Measurements from ENCODE around the gene BDNF.

BDNF gene

GRCh38 chr11:27660171-27660570 is 40.1 kb downstream of the BDNF start:
- no peaks in the 10 kb centered on the region for H3K27me3 ChIP-seq (ENCODE audit: low read depth, low read length)
- H3K79me2 ChIP-seq (ENCODE audit: low read length): no peaks in the 10 kb centered on the region
- H3K27ac ChIP-seq (ENCODE audit: low read length): no peak overlapping the region
- H2AFZ ChIP-seq (ENCODE audit: low read depth, low read length): no peak overlapping the region
- TF ChIP-seq EZH2phosphoT487 (IDR thresholded peaks at IDR 0.05; ENCODE audit: low read depth) (no peak), CTCF (IDR thresholded peaks at IDR 0.05; ENCODE audit: low read depth, low read length) (no peak)
- H3K36me3 ChIP-seq (replicated peaks; ENCODE audit: low read depth, low read length): no peaks in the 10 kb centered on the region
- H4K20me1 ChIP-seq (ENCODE audit: insufficient read depth, low read length): no peaks in the 10 kb centered on the region
- no peak overlapping the region for H3K4me3 ChIP-seq (ENCODE audit: low read length)
- H3K9me3 ChIP-seq (ENCODE audit: insufficient read depth, low read length): no peaks in the 10 kb centered on the region
- H3K4me1 ChIP-seq (ENCODE audit: low read length): no peaks in the 10 kb centered on the region
- H3K4me2 ChIP-seq (ENCODE audit: low read length): no peak overlapping the region
- H3K9ac ChIP-seq (ENCODE audit: low read length): no peak overlapping the region

- Histone ChIP-seq H3K79me2 (ENCODE audit: low read length) (no peaks in the 10 kb centered on the region), H2AFZ (ENCODE audit: low read depth, low read length) (no peak overlapping the region), H3K9ac (ENCODE audit: low read length) (no peak overlapping the region), H3K36me3 (replicated peaks; ENCODE audit: low read depth, low read length) (no peaks in the 10 kb centered on the region), H3K27me3 (ENCODE audit: low read depth, low read length) (no peaks in the 10 kb centered on the region), H3K9me3 (ENCODE audit: insufficient read depth, low read length) (no peaks in the 10 kb centered on the region), H3K4me2 (ENCODE audit: low read length) (no peak overlapping the region), H4K20me1 (ENCODE audit: insufficient read depth, low read length) (no peaks in the 10 kb centered on the region), H3K4me3 (ENCODE audit: low read length) (no peak overlapping the region), H3K4me1 (ENCODE audit: low read length) (no peaks in the 10 kb centered on the region), H3K27ac (ENCODE audit: low read length) (no peak overlapping the region)
- TF ChIP-seq CTCF (IDR thresholded peaks at IDR 0.05; ENCODE audit: low read depth, low read length): no peak
- no peak for TF ChIP-seq EZH2phosphoT487 (IDR thresholded peaks at IDR 0.05; ENCODE audit: low read depth)
Observed at GRCh38 chr11:27658535-27659236, 41.6 kb downstream of the BDNF start.

GRCh38 chr11:27656806-27657483 is 43.3 kb downstream of the BDNF start:
- H3K9me3 ChIP-seq (ENCODE audit: insufficient read depth, low read length): no peaks in the 10 kb centered on the region

More at GRCh38 chr11:27656806-27657483, 43.3 kb downstream of the BDNF start:
- Histone ChIP-seq H3K27me3 (ENCODE audit: low read depth, low read length) (no peaks in the 10 kb centered on the region), H2AFZ (ENCODE audit: low read depth, low read length) (no peak overlapping the region), H3K9ac (ENCODE audit: low read length) (no peak overlapping the region), H3K4me2 (ENCODE audit: low read length) (no peak overlapping the region), H3K79me2 (ENCODE audit: low read length) (no peaks in the 10 kb centered on the region), H3K27ac (ENCODE audit: low read length) (no peak overlapping the region), H4K20me1 (ENCODE audit: insufficient read depth, low read length) (no peaks in the 10 kb centered on the region), H3K4me3 (ENCODE audit: low read length) (no peak overlapping the region), H3K36me3 (replicated peaks; ENCODE audit: low read depth, low read length) (no peaks in the 10 kb centered on the region), H3K4me1 (ENCODE audit: low read length) (no peaks in the 10 kb centered on the region)
- TF ChIP-seq EZH2phosphoT487 (IDR thresholded peaks at IDR 0.05; ENCODE audit: low read depth) (no peak), CTCF (IDR thresholded peaks at IDR 0.05; ENCODE audit: low read depth, low read length) (no peak)
